BLaER1 (cell line): Measurements from ENCODE around the gene LRRC4B.

Experiments
- H3K27ac ChIP-seq: shearing (Covaris generic); formaldehyde crosslinking; 2 replicates; pipeline ENCODE4 v1.8.1; 2022
- H3K27me3 ChIP-seq: shearing (Covaris generic); formaldehyde crosslinking; 2 replicates; pipeline ENCODE4 v1.8.1; 2022
- H3K36me3 ChIP-seq: shearing (Covaris generic); formaldehyde crosslinking; 2 replicates; pipeline ENCODE4 v1.8.1; 2022
- H3K4me1 ChIP-seq: shearing (Covaris generic); formaldehyde crosslinking; 2 replicates; pipeline ENCODE4 v1.8.1; 2022
- H3K4me2 ChIP-seq: shearing (Covaris generic); formaldehyde crosslinking; 2 replicates; pipeline ENCODE4 v1.8.1; 2022
- H3K4me3 ChIP-seq: shearing (Covaris generic); formaldehyde crosslinking; 2 replicates; pipeline ENCODE4 v1.8.1; 2022
- H3K9ac ChIP-seq: shearing (Covaris generic); formaldehyde crosslinking; 2 replicates; pipeline ENCODE4 v1.8.1; 2022
- H3K9me3 ChIP-seq: shearing (Covaris generic); formaldehyde crosslinking; 2 replicates; pipeline ENCODE4 v1.8.1; 2022
- H4K20me1 ChIP-seq: shearing (Covaris generic); formaldehyde crosslinking; 2 replicates; pipeline ENCODE4 v1.8.1; 2022
- Cebpa-rat ChIP-seq: shearing (Covaris generic); IDR thresholded peaks from 2 replicates; pipeline ENCODE4 v1.8.1; 2022

LRRC4B gene

GRCh38 chr19:50468818-50469217 lies 99.4 kb downstream of the LRRC4B start:
- Histone ChIP-seq H3K36me3 (no peaks in the 10 kb centered on the region), H3K9ac (no peak overlapping the region), H3K4me1 (0 out of 2 replicates have a peak, but pooled peaks cover 5% of the 10 kb centered on the region), H3K27ac (no peak overlapping the region), H4K20me1 (no peaks in the 10 kb centered on the region), H3K9me3 (no peaks in the 10 kb centered on the region), H3K4me2 (no peak overlapping the region), H3K27me3 (no peaks in the 10 kb centered on the region), H3K4me3 (no peak overlapping the region)
- TF ChIP-seq Cebpa-rat = no peak

- no peak overlapping the region for H3K4me3 ChIP-seq
- H3K27me3 ChIP-seq = no peaks in the 10 kb centered on the region
- H3K9me3 ChIP-seq = no peaks in the 10 kb centered on the region
- TF ChIP-seq Cebpa-rat = no peak
- H4K20me1 ChIP-seq = no peaks in the 10 kb centered on the region
- H3K36me3 ChIP-seq = no peaks in the 10 kb centered on the region
- no peak overlapping the region for H3K27ac ChIP-seq
- no peak overlapping the region for H3K9ac ChIP-seq
- H3K4me1 ChIP-seq = 0 out of 2 replicates have a peak, but pooled peaks cover 5% of the 10 kb centered on the region
- no peak overlapping the region for H3K4me2 ChIP-seq
These were observed 100.7 kb downstream of the LRRC4B start for GRCh38 chr19:50467566-50467965.
